ENCODE data around the gene ANK3. TPM values are rescaled to one million over a fixed set of nuclear protein-coding genes. Genes with fewer than 3 reads are reported as not detected.

The ANK3 gene
- 0.09 and 0.13 TPM in 2 replicates for polyA plus RNA-seq (2011; rRNA removed)
- polyA minus RNA-seq (2011; rRNA and poly(A)+ RNA removed) = 0.21 TPM in 1 of 2 replicates, not detected in the other

- TF ChIP-seq CTCF (IDR thresholded peaks at IDR 0.05; ENCODE audit: insufficient read depth, low read depth, low read length) = no peak
- CTCF ChIA-PET = no interaction called here
Measured at GRCh38 chr10:60389413-60390025, at the start of gene ANK3. TSS of gene ANK3 (minus strand) at chr10:60389875. CDS start at chr10:60389538, 337 bp downstream.

GRCh38 chr10:60434418-60435046, 44.9 kb upstream of the ANK3 start:
- no peak overlapping the region for H3K4me3 ChIP-seq (ENCODE audit: low read depth, low read length)
- TF ChIP-seq CTCF (IDR thresholded peaks at IDR 0.05; ENCODE audit: insufficient read depth, low read depth, low read length) = peak; percentile 57
- no peaks in the 10 kb centered on the region for H3K36me3 ChIP-seq (ENCODE audit: control insufficient read depth, insufficient read depth, low read length)
- CTCF ChIA-PET = interaction anchor here (0.6 to 9.8 kb wide), 10 partner anchors 73 to 351 kb away, joined by 3 to 115 read pairs (median 4); no protein-coding TSS in a partner anchor
- POLR2A ChIA-PET = no interaction called here
- no peak for DNase-seq (ENCODE audit: low read depth)
- 0 out of 2 replicates have a peak, but pooled peaks cover 1% of the 10 kb centered on the region for H3K27me3 ChIP-seq (ENCODE audit: control insufficient read depth, insufficient read depth, low read length)

More at GRCh38 chr10:60389413-60390025, at the start of gene ANK3:
- DNase-seq (ENCODE audit: low read depth) = no peak
- H3K36me3 ChIP-seq (ENCODE audit: control insufficient read depth, insufficient read depth, low read length) = no peaks in the 10 kb centered on the region
- no peaks in the 10 kb centered on the region for H3K27me3 ChIP-seq (ENCODE audit: control insufficient read depth, insufficient read depth, low read length)
- POLR2A ChIA-PET = no interaction called here
- H3K4me3 ChIP-seq (ENCODE audit: low read depth, low read length) = no peak within 1 kb of the TSS

GRCh38 chr10:60433684-60434083, 44.0 kb upstream of the ANK3 start:
- no peak overlapping the region for H3K4me3 ChIP-seq (ENCODE audit: low read depth, low read length)
- no peaks in the 10 kb centered on the region for H3K27me3 ChIP-seq (ENCODE audit: control insufficient read depth, insufficient read depth, low read length)
- no peaks in the 10 kb centered on the region for H3K36me3 ChIP-seq (ENCODE audit: control insufficient read depth, insufficient read depth, low read length)
- DNase-seq (ENCODE audit: low read depth) = peak; percentile 35
- TF ChIP-seq CTCF (IDR thresholded peaks at IDR 0.05; ENCODE audit: insufficient read depth, low read depth, low read length) = no peak
- ChIA-PET CTCF (interaction anchor here (0.6 to 9.8 kb wide), 15 partner anchors 14 to 352 kb away, joined by 3 to 115 read pairs (median 3); no protein-coding TSS in a partner anchor), POLR2A (no interaction called here)

GRCh38 chr10:60430836-60431597, 41.3 kb upstream of the ANK3 start:
- CTCF ChIA-PET = interaction anchor here (0.8 to 9.8 kb wide), 6 partner anchors 193 to 805 kb away, joined by 3 to 115 read pairs (median 4); no protein-coding TSS in a partner anchor
- Histone ChIP-seq H3K4me3 (ENCODE audit: low read depth, low read length) (no peak overlapping the region), H3K27me3 (ENCODE audit: control insufficient read depth, insufficient read depth, low read length) (no peaks in the 10 kb centered on the region), H3K36me3 (ENCODE audit: control insufficient read depth, insufficient read depth, low read length) (no peaks in the 10 kb centered on the region)
- TF ChIP-seq CTCF (IDR thresholded peaks at IDR 0.05; ENCODE audit: insufficient read depth, low read depth, low read length) = no peak
- POLR2A ChIA-PET = no interaction called here
- no peak for DNase-seq (ENCODE audit: low read depth)

GRCh38 chr10:60430017-60430416, 40.3 kb upstream of the ANK3 start:
- H3K4me3 ChIP-seq (ENCODE audit: low read depth, low read length) = no peak overlapping the region
- no peaks in the 10 kb centered on the region for H3K36me3 ChIP-seq (ENCODE audit: control insufficient read depth, insufficient read depth, low read length)
- ChIA-PET CTCF (interaction anchor here (1.0 to 9.8 kb wide), 5 partner anchors 203 to 329 kb away, joined by 3 to 115 read pairs (median 3); no protein-coding TSS in a partner anchor), POLR2A (no interaction called here)
- no peak for TF ChIP-seq CTCF (IDR thresholded peaks at IDR 0.05; ENCODE audit: insufficient read depth, low read depth, low read length)
- no peaks in the 10 kb centered on the region for H3K27me3 ChIP-seq (ENCODE audit: control insufficient read depth, insufficient read depth, low read length)
- DNase-seq (ENCODE audit: low read depth) = peak; percentile 26

All from BJ (cell line).